A549 treated with AZD2906 at 1 μM for 4 hours (cell line): ENCODE measurements around the gene DTL. TPM values are rescaled to one million over a fixed set of nuclear protein-coding genes. Genes with fewer than 3 reads are reported as not detected.

Experiments
- total RNA-seq: library from RNA; stranded (reverse); fragments of 200-300 nt; extraction: Qiagen RNA extraction; gene quantifications from 5 replicates; pipeline ENCODE4 v1.2.3, GENCODE V29; 2022

The DTL gene
- 16.2 to 20.7 TPM (median 17.6 TPM) in 5 replicates for total RNA-seq

GRCh38 chr1:212035123-212035834, at the start of gene DTL, which contains the start of gene INTS7:
TSS of gene DTL (plus strand) at chr1:212035748. CDS start at chr1:212035891, 143 bp downstream.
TSS of gene INTS7 (minus strand) at chr1:212035557. CDS start at chr1:212035437, 120 bp downstream.

Other genes starting within 250 kb of the DTL start
- 19.8 to 29.3 TPM (median 26.9 TPM) in 5 replicates for gene LPGAT1, start 205.0 kb upstream of the DTL start, total RNA-seq
- 16.6 to 19.7 TPM (median 17.1 TPM) in 5 replicates for gene INTS7, start 191 bp upstream of the DTL start, total RNA-seq
- gene PPP2R5A, start 249.7 kb downstream of the DTL start, total RNA-seq = 20.3 to 23.0 TPM (median 22.9 TPM) in 5 replicates